Astrocyte of the spinal cord (primary cell): ENCODE measurements around the gene LSMEM2.
A peak's percentile ranks its signal among the peaks of the same experiment; 100 is the strongest.

Source experiments
- DNase-seq: peaks from one replicate; pipeline ENCODE4 v3.0.0; 2011; ENCODE audit warnings: low read depth, low spot score
- H3K4me3 ChIP-seq: 2 replicates; pipeline ENCODE4 v1.5.1; 2011; ENCODE audit warnings: low read depth, mild to moderate bottlenecking, low read length, moderate library complexity
- in situ Hi-C: cut with HindIII; loops from 2 replicates; pipeline ENCODE4 v1.10.0; 2017; ENCODE audit warnings: low sequenced_read_pairs
- TF ChIP-seq, protein P1 (sequence below): IDR thresholded peaks from 2 replicates; pipeline ENCODE4 v1.5.1; 2012; ENCODE audit warnings: low read depth, mild to moderate bottlenecking, low read length, inconsistent platforms

Gene LSMEM2

DNA sequence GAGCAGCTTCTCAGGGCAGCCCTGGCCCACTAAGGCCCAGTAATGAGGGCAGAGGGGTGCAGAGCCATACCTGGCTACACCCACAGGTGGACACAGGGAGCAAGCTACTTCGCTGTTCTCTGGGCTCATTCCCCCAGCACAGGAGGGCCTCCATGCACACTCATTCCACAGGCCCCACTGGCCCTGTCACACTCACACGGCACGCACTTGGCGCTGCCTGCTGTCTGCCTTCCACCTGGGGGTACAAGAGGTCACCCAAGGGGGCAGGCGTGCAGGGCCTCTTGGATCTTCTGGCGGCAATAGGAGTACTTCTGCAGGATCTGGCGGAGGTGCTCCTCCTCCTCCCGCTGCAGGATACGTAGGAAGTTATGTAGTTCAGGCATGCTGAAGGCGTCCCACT lies 51.4 kb downstream of the LSMEM2 start:
- no peak overlapping the region for H3K4me3 ChIP-seq
- TF ChIP-seq, protein P1, sequence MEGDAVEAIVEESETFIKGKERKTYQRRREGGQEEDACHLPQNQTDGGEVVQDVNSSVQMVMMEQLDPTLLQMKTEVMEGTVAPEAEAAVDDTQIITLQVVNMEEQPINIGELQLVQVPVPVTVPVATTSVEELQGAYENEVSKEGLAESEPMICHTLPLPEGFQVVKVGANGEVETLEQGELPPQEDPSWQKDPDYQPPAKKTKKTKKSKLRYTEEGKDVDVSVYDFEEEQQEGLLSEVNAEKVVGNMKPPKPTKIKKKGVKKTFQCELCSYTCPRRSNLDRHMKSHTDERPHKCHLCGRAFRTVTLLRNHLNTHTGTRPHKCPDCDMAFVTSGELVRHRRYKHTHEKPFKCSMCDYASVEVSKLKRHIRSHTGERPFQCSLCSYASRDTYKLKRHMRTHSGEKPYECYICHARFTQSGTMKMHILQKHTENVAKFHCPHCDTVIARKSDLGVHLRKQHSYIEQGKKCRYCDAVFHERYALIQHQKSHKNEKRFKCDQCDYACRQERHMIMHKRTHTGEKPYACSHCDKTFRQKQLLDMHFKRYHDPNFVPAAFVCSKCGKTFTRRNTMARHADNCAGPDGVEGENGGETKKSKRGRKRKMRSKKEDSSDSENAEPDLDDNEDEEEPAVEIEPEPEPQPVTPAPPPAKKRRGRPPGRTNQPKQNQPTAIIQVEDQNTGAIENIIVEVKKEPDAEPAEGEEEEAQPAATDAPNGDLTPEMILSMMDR: no peak
- no peak for DNase-seq
- in situ Hi-C loops: no loop called here

DNA sequence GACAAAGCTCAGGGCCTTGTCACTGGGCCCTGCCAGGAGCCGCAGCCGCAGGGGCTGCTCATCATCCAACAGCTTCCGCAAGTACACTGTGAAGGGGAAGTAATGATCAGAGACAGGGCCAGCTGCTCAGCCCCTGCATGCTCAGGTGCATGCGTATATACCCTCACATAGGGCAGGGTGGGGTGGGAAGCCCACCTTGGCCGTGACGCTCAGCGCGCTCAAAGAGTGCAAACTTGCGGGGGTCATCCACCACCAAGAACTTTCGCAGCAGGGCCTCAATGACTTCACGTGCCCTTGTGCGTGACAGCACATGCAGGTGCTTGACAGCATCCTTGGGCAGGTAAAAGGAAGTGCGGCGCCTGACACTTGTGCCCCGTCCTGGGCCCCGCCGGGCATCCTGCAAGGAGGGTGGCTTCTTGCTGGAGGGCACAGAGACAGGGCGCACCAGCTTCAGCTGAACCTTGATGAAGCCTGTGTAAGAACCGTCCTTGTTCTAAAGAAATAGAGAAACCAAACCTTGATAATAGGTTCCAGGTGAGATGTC lies 52.5 kb downstream of the LSMEM2 start:
- DNase-seq: no peak
- in situ Hi-C loops: no loop called here
- H3K4me3 ChIP-seq: no peak overlapping the region
- TF ChIP-seq, protein P1: no peak

DNA sequence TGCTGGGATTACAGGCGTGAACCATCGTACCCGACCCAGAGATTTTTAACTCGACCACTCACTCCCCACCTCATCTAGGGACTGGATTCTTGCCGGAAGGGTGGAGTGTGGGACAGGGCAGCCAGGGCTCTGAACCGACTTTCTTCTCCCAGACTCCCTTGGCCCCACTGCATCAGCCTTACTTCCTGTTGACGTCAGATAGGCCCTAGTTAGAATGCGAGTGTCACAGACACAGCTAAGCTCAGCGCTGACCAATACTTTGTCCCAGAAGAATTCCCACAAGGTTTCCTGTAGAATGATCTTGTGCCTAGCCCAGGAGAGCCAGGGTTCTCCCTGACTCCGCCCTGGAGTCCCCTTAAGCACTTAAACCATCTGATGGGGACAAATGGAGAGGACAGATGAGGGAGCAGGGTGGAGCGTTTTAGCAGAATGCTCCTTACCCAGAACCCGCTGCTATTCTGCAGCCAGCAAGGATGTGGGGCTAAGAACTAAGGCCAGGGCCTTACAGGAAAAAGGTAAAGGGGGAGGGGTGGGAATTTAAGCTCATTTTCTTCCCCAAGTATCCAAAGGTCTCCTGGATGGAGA lies 54.9 kb downstream of the LSMEM2 start:
- no peak overlapping the region for H3K4me3 ChIP-seq
- DNase-seq: peak; percentile 62
- TF ChIP-seq, protein P1: no peak
- in situ Hi-C loops: no loop called here

DNA sequence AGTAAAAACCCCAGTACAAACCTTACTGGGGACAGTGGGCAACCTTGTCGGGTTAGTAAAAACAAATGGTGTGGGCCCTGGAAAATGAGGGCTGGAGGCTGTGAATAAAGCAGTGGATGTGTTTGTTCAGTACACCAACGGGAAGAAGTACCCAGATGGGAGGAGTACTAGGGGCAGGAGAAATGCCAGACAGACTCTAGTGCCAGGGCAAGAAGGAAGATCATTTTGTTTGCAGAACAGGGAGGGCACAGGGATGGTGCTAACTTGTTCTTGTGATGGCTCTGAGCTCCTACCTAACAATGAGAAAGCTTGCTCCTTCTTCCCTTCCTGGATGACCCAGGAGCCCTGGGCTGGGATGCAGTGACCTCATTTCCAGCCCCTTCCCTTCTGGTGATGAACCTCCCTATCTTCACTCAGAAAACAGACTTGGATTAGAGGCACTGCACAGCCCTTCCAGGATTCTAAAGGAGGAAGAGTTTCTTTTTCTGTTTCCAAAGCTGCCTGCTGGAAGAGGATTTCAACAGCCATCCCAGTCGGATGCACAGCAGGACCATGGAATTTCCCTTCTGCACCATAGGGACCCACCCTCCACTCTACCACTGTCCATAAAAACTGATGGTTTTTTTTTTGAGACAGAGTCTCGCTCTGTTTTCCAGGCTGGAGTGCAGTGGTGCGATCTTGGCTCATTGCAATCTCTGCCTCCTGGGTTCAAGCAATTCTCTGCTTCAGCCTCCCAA lies 55.6 kb downstream of the LSMEM2 start:
- DNase-seq: no peak
- TF ChIP-seq, protein P1: no peak
- H3K4me3 ChIP-seq: no peak overlapping the region
- in situ Hi-C loops: no loop called here

DNA sequence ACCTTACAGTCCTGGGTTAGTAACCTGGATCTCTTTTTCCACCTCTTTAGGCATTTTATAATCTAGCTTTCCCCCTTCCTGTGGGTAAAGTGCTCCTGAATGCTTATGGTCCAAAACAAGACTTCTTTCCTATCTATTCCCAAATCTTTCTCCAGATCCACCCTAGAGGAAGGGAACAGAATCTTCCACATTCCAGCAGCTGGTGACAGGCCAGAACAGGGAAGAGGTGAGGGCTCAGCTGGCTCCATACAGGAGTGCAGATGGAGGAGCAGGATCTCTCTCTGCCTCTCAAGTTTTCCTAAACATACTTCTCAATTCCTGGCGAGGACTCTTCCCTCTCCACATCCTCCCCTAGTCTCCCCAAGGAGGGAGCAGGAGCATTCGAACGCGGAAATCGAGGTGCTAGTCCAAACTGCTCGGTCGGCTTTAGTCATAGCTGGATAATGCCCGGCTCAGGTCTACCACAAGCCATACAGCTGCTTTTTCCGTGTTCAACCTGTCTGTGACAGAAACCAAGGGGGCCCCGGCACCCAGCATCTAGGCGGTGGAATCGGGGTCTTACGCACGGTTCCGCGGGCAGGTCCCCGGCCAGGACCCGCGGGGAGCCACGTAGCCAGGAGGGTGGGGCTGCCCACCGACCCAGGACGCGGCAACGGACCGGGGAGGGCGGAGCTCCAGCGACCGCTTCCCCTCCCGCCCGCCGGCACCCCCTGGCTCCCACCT lies 57.7 kb downstream of the LSMEM2 start:
- in situ Hi-C loops: no loop called here
- TF ChIP-seq, protein P1: no peak
- no peak for DNase-seq
- peak overlapping the region; percentile 60 for H3K4me3 ChIP-seq

DNA sequence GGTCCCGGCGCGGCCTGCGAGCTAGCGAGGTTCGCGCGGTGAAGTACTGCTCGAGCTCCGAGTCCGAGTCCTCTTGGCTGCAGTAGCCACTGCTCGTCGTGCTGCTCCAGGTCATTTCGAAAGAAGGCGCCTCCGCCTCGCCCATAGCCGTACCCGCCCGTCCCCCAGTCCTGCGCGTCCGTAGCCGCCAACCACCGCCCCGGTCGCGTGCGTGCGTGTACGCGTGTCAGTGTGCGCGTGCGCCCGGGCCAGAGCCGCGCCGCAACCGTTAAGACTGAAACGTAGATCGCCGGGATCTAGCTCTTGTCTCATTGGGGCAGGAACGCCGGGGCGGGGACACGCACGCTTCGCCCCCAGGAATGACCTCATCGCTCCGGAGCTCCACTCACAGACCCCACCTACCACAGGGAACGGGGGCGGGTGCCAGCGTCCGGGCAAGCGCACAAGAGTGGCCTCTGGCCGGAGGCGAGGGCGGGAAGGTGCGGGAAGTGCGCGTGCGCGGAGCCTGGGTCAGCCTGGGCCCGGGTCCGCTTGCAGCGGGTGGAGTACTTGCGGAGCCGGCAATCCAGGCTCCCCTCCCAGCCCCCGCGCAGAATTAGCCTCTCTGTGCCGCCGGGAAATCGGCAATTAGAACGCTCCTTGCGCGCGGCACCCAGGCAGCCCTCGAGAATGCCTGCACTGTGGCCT lies 58.4 kb downstream of the LSMEM2 start:
- DNase-seq: peak; percentile 100
- TF ChIP-seq, protein P1: no peak
- in situ Hi-C loops: no loop called here
- peak overlapping the region; percentile 60 for H3K4me3 ChIP-seq
